NCI-H748 treated with DMSO at 0.1 percent for 48 hours (cell line): Measurements from ENCODE around the gene NGFR.
"Not testable (repeated sequence)": the region's sequence is repeated elsewhere in the genome, so short reads cannot be mapped to it uniquely, and the experiment has no call there.

Experiments used
- DNase-seq: peaks from one replicate; lab custom pipeline; 2025; lab: John Stamatoyannopoulos, UW

Gene NGFR

GRCh38 chr17:49496183-49496866 lies 1.2 kb downstream of the NGFR start:
- no peak for DNase-seq

GRCh38 chr17:49496867-49497147 lies 1.7 kb downstream of the NGFR start:
- no peak for DNase-seq

GRCh38 chr17:49497148-49498028 lies 2.3 kb downstream of the NGFR start:
- peak; percentile 18 for DNase-seq

GRCh38 chr17:49498029-49498615 lies 3.0 kb downstream of the NGFR start:
- no peak for DNase-seq

- DNase-seq: no peak
These were observed 6.4 kb downstream of the NGFR start for GRCh38 chr17:49501496-49501895.

- DNase-seq: no peak
These were observed 7.2 kb downstream of the NGFR start for GRCh38 chr17:49502254-49502653.

- not testable (repeated sequence) for DNase-seq
These were observed 7.6 kb downstream of the NGFR start for GRCh38 chr17:49502680-49503079.

GRCh38 chr17:49504369-49504768 lies 9.3 kb downstream of the NGFR start:
- DNase-seq: no peak

- no peak for DNase-seq
These were observed 10.8 kb downstream of the NGFR start for GRCh38 chr17:49505854-49506253.

- DNase-seq: no peak
These were observed 11.2 kb downstream of the NGFR start for GRCh38 chr17:49506282-49506681.

- DNase-seq: peak; percentile 6
These were observed 13.2 kb downstream of the NGFR start for GRCh38 chr17:49508061-49508865.

GRCh38 chr17:49508866-49509587 lies 13.9 kb downstream of the NGFR start:
- no peak for DNase-seq

GRCh38 chr17:49509588-49509917 lies 14.5 kb downstream of the NGFR start:
- DNase-seq: no peak

- DNase-seq: no peak
These were observed 15.1 kb downstream of the NGFR start for GRCh38 chr17:49510059-49510719.

- DNase-seq: no peak
These were observed 15.6 kb downstream of the NGFR start for GRCh38 chr17:49510720-49511110.

GRCh38 chr17:49511810-49512209 lies 16.7 kb downstream of the NGFR start:
- no peak for DNase-seq

GRCh38 chr17:49512296-49513043 lies 17.4 kb downstream of the NGFR start:
- DNase-seq: no peak

- no peak for DNase-seq
These were observed 17.9 kb downstream of the NGFR start for GRCh38 chr17:49513044-49513395.

GRCh38 chr17:49513641-49514040 lies 18.5 kb downstream of the NGFR start:
- DNase-seq: no peak

- DNase-seq: no peak
These were observed 19.1 kb downstream of the NGFR start for GRCh38 chr17:49514071-49514721.
